Measurements from ENCODE around the gene STARD7. TPM values are rescaled to one million over a fixed set of nuclear protein-coding genes. Genes with fewer than 3 reads are reported as not detected.

STARD7 gene
- polyA plus RNA-seq, 3 donors = 142 to 163 (median 144) TPM

DNA sequence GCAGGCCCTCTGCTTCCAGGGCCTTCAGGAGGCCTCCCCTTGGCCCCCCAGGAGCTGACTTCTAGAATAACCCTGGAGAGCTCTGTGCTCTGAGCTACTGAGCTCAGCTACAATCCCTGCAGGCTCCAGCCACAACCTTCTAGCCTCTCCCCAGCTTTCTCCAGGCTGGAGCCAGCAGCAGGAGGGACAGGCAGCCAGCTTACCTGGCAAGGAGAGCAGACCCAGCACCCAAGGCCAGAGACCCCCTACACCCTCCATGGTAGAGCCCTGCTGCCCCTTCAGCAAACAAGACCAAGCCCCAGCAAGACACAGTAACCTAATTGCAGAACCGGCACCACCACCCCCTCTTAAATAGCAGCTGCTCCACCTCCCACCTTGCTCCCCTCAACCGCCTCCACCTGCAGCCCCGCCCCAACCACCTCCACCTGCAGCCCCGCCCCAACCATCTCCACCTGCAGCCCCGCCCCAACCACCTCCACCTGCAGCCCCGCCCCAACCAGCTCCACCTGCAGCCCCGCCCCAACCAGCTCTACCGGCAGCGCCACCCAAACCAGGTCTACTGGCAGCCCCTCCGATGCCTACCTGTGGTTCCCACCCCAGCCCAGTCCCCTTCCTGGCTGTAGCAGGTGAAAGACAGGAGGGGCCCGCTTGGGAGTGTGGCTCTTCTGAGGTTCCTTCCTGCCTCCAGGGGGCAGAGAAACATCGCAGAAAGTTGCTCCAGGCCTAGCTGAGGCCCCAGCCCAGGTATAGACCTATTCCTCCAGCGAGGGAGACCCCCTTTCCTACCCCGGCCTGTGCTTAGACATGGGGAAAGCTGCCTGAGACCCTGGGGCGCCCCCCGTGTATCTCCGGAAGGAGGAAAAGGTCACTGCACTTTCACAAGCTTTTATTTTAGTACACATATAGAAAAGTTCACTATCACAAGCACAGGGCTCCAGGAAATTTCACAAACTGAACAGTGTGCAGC is 70.2 kb downstream of the STARD7 start, which contains the start of gene ASTL:
ASTL (minus strand) TSS at position 324 of the 967 bp plus-strand sequence; CDS start at position 258, 66 bp downstream.
- DNase-seq = no peak

DNA sequence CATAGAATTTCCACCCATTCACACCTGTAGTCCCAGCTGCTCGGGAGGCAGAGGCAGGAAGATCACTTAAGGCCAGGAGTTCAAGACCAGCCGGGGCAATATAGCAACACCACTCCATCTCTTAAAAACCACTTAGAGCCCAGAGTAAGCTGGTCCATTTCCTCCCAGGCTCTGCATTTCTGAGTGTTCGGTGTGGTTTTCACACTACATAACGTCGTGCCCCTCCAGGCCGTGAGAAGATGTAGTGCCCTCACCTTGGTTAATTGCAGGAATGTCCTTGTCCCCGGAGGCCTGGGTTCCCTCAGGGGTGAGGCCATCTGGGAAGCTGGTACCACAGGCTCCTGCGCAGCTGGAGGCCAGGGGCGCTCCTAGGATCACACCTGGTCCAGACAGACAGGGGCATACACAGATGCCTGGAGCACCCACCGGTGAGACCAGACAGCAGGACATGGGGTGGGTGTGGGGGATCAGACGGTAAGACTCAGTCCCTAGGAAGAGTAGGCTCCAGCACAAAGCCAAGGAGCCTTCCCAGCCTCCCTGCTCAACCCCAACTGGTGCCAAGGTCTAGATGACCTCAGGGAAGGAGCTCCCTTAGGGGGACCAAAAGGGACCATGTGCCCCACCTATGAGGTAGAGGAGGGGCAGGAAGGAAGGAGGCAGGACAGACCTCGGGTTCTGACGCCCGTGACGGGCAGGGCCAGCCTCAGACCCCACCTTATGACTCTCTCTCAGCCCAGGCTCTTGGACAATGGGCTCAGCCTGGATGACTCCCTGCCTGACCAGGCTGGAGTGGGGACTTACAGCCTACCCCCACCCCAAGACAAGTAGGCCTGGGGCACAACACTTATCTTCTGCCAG is 71.1 kb downstream of the STARD7 start:
- no peak for DNase-seq

DNA sequence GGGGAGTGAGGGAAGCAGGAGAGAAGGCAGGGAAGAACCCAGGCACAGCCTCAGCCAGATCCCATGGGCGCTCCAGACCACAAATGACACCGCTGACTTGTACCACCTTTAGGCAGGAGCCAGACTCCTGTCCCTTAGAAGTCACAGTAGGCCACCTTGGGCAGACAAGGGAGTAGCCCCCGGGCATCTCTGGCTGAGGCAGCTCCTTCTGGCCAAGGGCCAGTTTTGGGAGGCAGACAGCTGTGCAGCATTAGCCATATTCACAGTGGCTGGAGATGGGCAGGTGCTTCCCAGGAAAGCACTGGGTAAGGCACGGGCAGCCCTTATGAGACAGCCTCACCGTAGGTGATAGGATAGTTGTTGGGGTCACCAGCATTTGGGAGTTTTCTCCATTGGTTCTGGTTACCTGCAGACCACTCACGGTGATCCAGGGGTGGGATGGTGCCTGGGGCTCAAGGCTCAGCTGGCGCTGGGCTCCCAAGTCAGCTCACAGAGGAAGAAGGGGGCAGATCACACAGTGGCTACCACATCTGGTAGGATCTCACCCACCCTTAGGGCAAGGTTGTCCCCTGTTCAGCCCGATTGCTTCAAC is 72.4 kb downstream of the STARD7 start:
- no peak for DNase-seq

DNA sequence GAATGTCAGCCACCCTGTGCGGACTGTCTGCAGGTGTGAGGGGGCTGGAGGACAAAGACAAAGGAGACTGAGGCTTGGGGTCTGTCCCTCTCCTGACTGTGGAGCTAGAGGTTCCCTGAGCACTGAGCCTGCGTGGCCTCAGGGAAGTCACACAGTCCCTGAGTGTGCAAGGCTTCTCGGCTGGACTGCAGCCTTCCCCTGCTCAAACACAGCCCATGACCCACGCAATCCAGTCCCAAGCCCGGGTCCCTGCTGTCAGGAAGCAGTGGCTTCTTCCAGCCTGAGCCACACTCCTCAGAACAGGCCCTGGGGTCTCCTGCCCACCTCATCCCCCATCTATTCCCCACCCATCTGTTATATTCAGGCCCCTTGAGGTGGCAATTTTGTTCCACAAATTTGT is 73.0 kb downstream of the STARD7 start:
- no peak for DNase-seq

DNA sequence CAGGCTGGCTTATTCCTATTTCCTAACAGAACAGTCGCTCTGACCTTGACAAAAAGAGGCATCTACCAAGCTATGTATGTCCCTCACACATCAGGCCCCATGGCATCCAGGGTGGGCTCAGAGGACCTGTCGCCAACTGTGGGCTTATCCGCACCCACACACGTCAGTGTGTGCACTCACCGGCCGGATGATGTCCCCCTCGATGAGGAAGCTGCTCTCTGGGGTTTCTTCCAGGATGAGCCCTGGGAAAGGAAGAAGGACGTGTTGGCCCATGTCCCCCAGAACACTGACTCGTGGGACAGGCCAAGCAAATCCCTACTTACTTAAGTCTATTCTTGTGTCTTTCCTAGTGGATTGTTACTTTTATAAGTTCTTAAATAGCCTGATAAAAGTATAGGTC is 73.5 kb downstream of the STARD7 start:
- no peak for DNase-seq

Other genes with a start within 250 kb of the STARD7 start
- 10 to 100 TPM; 11.6 to 31.9 (median 29.1) TPM for gene ANKRD36C, start 217.0 kb downstream of the STARD7 start, polyA plus RNA-seq (ENCODE audit: insufficient read length in 3 of 3)
- 1 to 10 TPM in 2 of 3 donors, under 1 TPM in 1; 0.71 to 4.0 (median 2.8) TPM for gene GPAT2, start 173.9 kb downstream of the STARD7 start, polyA plus RNA-seq (ENCODE audit: insufficient read length in 3 of 3)
- 1 to 10 TPM; 3.9 to 5.9 (median 5.3) TPM for gene ADRA2B, start 92.3 kb downstream of the STARD7 start, polyA plus RNA-seq (ENCODE audit: insufficient read length in 3 of 3)
- under 1 TPM in 2 of 3 donors, not detected in 1; 0.18 to 0.23 TPM for gene ASTL, start 70.3 kb downstream of the STARD7 start, polyA plus RNA-seq (ENCODE audit: insufficient read length in 3 of 3)
- gene DUSP2, start 63.4 kb downstream of the STARD7 start, polyA plus RNA-seq (ENCODE audit: insufficient read length in 3 of 3) = 1 to 10 TPM; 3.1 to 4.9 (median 3.7) TPM
- gene TMEM127, start 57.2 kb upstream of the STARD7 start, polyA plus RNA-seq (ENCODE audit: insufficient read length in 3 of 3) = 10 to 100 TPM; 44.8 to 48.3 (median 45.2) TPM
- gene CIAO1, start 57.4 kb upstream of the STARD7 start, polyA plus RNA-seq (ENCODE audit: insufficient read length in 3 of 3) = 10 to 100 TPM; 55.7 to 82.8 (median 80.3) TPM
- 100 to 1,000 TPM; 187 to 206 (median 203) TPM for gene SNRNP200, start 96.7 kb upstream of the STARD7 start, polyA plus RNA-seq (ENCODE audit: insufficient read length in 3 of 3)
- 1 to 10 TPM; 4.5 to 5.2 (median 4.7) TPM for gene ITPRIPL1, start 116.5 kb upstream of the STARD7 start, polyA plus RNA-seq (ENCODE audit: insufficient read length in 3 of 3)
- gene NCAPH, start 126.9 kb upstream of the STARD7 start, polyA plus RNA-seq (ENCODE audit: insufficient read length in 3 of 3) = 10 to 100 TPM; 18.9 to 22.0 (median 19.7) TPM